CD4-positive, alpha-beta T cell (primary cell): ENCODE results near the gene AGFG1. TPM values are rescaled to one million over a fixed set of nuclear protein-coding genes. Genes with fewer than 3 reads are reported as not detected.

ENCODE experiments used
- ATAC-seq: fragments of 200-7000 bp; cut with Tn5 transposase; one replicate; pipeline ENCODE4 v1.10.0; 2022; ENCODE audit warnings: mild to moderate bottlenecking; ENCODE audit not compliant: poor library complexity
- CTCF ChIA-PET: fragments of 350-600 bp; sonication (Branson Sonifier 250); formaldehyde crosslinking; loops from one replicate; lab custom pipeline; 2021; ENCODE audit warnings: antibody characterized with exemption, inconsistent platforms; lab: Charles Lee
- POLR2A ChIA-PET: fragments of 350-600 bp; sonication (Branson Sonifier 250); formaldehyde crosslinking; loops from one replicate; lab custom pipeline; 2021; ENCODE audit warnings: antibody characterized with exemption, inconsistent platforms; lab: Charles Lee
- DNase-seq, 14 experiments: peaks; one replicate each; pipeline ENCODE4 v3.0.0-alpha.2; 2013 to 2020; ENCODE audit warnings: mixed read lengths in 2 of 14
- H3K27ac ChIP-seq, 2 donors: one replicate each; pipeline versions ENCODE4 v1.5.1 to v1.7.0; 2013; ENCODE audit warnings: low read length in 2 of 2, low read depth in 1 of 2, mild to moderate bottlenecking in 1 of 2
- H3K27me3 ChIP-seq, 2 experiments: 1 replicate in 1 of 2; 2 replicates in 1 of 2; pipeline versions ENCODE4 v1.6.1 to v1.7.0; 2013; ENCODE audit warnings: low read length in 2 of 2, control low read depth in 1 of 2, mild to moderate bottlenecking in 1 of 2, moderate library complexity in 1 of 2; ENCODE audit not compliant: insufficient read depth in 2 of 2, control insufficient read depth in 1 of 2
- H3K36me3 ChIP-seq: one replicate; pipeline ENCODE4 v1.6.1; 2013; ENCODE audit warnings: low read length, control low read depth; ENCODE audit not compliant: insufficient read depth
- H3K4me1 ChIP-seq: one replicate; pipeline ENCODE4 v1.6.1; 2013; ENCODE audit warnings: low read length, control low read depth; ENCODE audit not compliant: insufficient read depth
- H3K4me3 ChIP-seq: one replicate; pipeline ENCODE4 v1.5.1; 2013; ENCODE audit warnings: mild to moderate bottlenecking, low read length, moderate library complexity
- H3K9me3 ChIP-seq, 2 experiments: 1 replicate in 1 of 2; 2 replicates in 1 of 2; pipeline versions ENCODE4 v1.6.1 to v1.7.0; 2013; ENCODE audit warnings: low read length in 2 of 2, mild to moderate bottlenecking in 2 of 2, control low read depth in 1 of 2, moderate library complexity in 1 of 2; ENCODE audit not compliant: control insufficient read depth in 1 of 2, insufficient read depth in 1 of 2
- H3K27ac Mint-ChIP-seq: one replicate; pipeline ENCODE4 v1.8.0; 2020; ENCODE audit warnings: mixed read lengths
- H3K27me3 Mint-ChIP-seq: one replicate; pipeline ENCODE4 v1.8.0; 2021; ENCODE audit warnings: mixed read lengths
- H3K36me3 Mint-ChIP-seq: one replicate; pipeline ENCODE4 v1.8.0; 2021; ENCODE audit warnings: low read depth, mixed read lengths
- H3K4me1 Mint-ChIP-seq: one replicate; pipeline ENCODE4 v1.8.0; 2021; ENCODE audit warnings: low read depth, mixed read lengths
- H3K4me3 Mint-ChIP-seq: one replicate; pipeline ENCODE4 v1.8.0; 2020; ENCODE audit warnings: mild to moderate bottlenecking, mixed read lengths
- H3K9me3 Mint-ChIP-seq: one replicate; pipeline ENCODE4 v1.8.0; 2020; ENCODE audit warnings: mixed read lengths
- CTCF ChIP-seq: fragments of 200-600 bp; IDR thresholded peaks from one replicate; pipeline ENCODE4 v1.8.0; 2022; ENCODE audit warnings: antibody characterized with exemption, mild to moderate bottlenecking
- intact Hi-C, 2 experiments: fragments of 100-400 bp; cut with DNase I in 1 of 2; cut with micrococcal nuclease in 1 of 2; formaldehyde crosslinking; loops; one replicate each; pipeline versions ENCODE4 v1.15.1 to v1.9.0; 2023 to 2025; cut with DNase I, micrococcal nuclease
- polyA plus RNA-seq, 2 donors: library from polyadenylated mRNA; unstranded; fragments of 120-200 nt; gene quantifications; one replicate each; pipeline ENCODE4 v1.2.1, GENCODE V29; 2013
- total RNA-seq, 174 experiments: library from RNA in 2 of 174; stranded (reverse) in 2 of 174; gene quantifications; one replicate each; pipeline ENCODE4 v1.2.3 and lab custom pipeline; 2021 to 2026

The AGFG1 gene, protein sequence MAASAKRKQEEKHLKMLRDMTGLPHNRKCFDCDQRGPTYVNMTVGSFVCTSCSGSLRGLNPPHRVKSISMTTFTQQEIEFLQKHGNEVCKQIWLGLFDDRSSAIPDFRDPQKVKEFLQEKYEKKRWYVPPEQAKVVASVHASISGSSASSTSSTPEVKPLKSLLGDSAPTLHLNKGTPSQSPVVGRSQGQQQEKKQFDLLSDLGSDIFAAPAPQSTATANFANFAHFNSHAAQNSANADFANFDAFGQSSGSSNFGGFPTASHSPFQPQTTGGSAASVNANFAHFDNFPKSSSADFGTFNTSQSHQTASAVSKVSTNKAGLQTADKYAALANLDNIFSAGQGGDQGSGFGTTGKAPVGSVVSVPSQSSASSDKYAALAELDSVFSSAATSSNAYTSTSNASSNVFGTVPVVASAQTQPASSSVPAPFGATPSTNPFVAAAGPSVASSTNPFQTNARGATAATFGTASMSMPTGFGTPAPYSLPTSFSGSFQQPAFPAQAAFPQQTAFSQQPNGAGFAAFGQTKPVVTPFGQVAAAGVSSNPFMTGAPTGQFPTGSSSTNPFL
- total RNA-seq (10 to 100 TPM; 49.9 to 55.9 TPM), total RNA-seq (lab: John Stamatoyannopoulos, UW) (76.1 to 411 (median 115) reads per million in 172 experiments)
- 48.2 TPM for polyA plus RNA-seq (2013, experiment 1 of 2)
- polyA plus RNA-seq (2013, experiment 2 of 2): 50.7 TPM

GRCh38 chr2:227471924-227472264, at the start of gene AGFG1:
Gene AGFG1 (plus strand): TSS chr2:227472156. CDS start chr2:227472422, 266 bp downstream.
- H3K4me1 ChIP-seq: peaks cover 18% of the 10 kb centered on the region
- peak within 1 kb of the TSS in 1 of 2 donors; percentile 41 for H3K27ac ChIP-seq

DNA sequence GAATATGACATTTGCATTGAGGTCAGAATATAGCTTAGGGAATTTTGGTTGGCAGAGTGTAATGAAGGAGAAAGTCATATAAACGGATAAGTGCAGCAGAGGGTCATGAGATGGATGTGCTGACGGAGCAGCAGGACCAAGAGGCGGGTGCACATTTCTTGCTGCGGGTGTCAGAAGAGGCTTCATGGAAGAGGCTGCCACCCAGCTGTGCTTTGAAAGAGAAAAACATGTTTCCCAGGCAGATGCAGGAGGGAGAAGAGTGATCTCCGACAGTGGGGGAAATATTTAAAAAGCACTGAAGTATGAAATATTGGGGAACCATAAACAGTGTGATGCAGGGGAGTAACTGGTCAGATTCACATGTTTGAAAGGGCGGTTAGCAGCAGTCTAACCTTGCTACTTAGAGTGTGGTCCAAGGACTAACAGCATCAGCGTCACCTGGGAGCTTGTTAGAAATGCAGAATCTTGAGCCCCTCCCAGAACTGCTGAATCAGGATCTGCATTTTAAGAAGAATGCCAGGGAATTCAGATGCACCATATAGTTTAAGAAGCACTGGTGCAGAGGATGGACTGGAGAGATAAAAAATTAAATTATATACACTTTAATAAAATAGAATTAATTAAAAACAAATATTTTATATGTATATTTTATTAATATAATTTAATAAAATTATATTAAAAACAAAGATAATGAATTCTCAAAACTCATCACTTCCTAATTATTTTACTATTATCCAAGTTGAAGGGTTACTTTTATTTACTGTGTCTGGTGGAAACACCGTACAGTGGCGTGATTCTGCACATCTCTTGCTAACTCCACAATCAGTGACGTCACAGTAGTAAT, 48.1 kb upstream of the AGFG1 start:
- H3K9me3 Mint-ChIP-seq: no peaks in the 10 kb centered on the region
- ATAC-seq (no peak), DNase-seq (no peak)
- H3K4me1 ChIP-seq: no peaks in the 10 kb centered on the region
- H3K4me1 Mint-ChIP-seq: no peaks in the 10 kb centered on the region
- ChIA-PET POLR2A (no interaction called here), CTCF (no interaction called here)
- H3K4me3 ChIP-seq: no peak overlapping the region
- H3K36me3 ChIP-seq: no peaks in the 10 kb centered on the region
- H3K36me3 Mint-ChIP-seq: no peaks in the 10 kb centered on the region
- H3K9me3 ChIP-seq: no peaks in the 10 kb centered on the region
- H3K27ac Mint-ChIP-seq: no peak overlapping the region
- H3K27ac ChIP-seq: no peak overlapping the region
- H3K4me3 Mint-ChIP-seq: no peak overlapping the region
- intact Hi-C loops: no loop called here
- no peaks in the 10 kb centered on the region for H3K27me3 Mint-ChIP-seq
- TF ChIP-seq CTCF: no peak
- H3K27me3 ChIP-seq: no peaks in the 10 kb centered on the region

More at GRCh38 chr2:227471924-227472264, at the start of gene AGFG1:
- Histone ChIP-seq H3K4me3 (peak within 1 kb of the TSS; percentile 69), H3K27me3 (no peaks in the 10 kb centered on the region), H3K9me3 (no peaks in the 10 kb centered on the region), H3K36me3 (no peaks in the 10 kb centered on the region)
- TF ChIP-seq CTCF: peak; percentile 98
- POLR2A ChIA-PET: no interaction called here
- Mint-ChIP-seq H3K27me3 (no peaks in the 10 kb centered on the region), H3K27ac (peak within 1 kb of the TSS; percentile 91), H3K36me3 (peaks cover 4% of the 10 kb centered on the region), H3K4me1 (peaks cover 64% of the 10 kb centered on the region), H3K4me3 (peak within 1 kb of the TSS; percentile 96), H3K9me3 (no peaks in the 10 kb centered on the region)
- ATAC-seq (peak; percentile 84), DNase-seq (peak; percentile 69 to 90 (median 83))
- intact Hi-C loops: loop anchor here (5.0 to 10.0 kb wide), 4 partner anchors 63 to 637 kb away; partner anchors contain the start of gene RHBDD1 (in 1 of the 2)
- CTCF ChIA-PET: interaction anchor here (1.4 kb wide), 1 partner anchor 11 kb away, joined by 3 read pairs; no protein-coding TSS in a partner anchor

DNA sequence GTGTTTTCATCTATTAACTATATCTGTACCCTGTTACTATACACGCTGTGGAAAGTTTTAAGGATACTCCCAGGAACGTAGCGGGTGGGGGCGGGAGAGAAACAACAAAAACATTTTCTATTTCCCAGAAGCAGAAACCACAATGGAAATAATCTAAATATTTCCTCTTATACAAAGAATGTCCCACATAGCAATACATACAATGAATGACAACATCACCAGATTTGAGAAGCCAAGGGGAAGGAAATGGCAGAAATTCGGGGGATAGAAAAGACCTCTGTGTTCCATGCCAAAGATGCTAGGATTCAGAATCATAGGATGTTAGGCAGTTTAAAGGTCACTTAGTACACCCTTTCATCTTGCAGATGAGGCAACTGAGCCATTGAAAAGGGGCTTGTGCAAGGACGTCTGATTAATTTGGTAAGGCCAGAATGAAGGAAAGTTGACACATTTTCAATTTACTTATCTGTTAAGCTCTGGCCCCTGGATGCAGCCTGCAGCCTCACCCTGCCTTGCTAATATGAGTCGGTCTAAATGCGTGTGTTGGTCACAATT, 43.1 kb upstream of the AGFG1 start:
- Mint-ChIP-seq H3K4me1 (no peaks in the 10 kb centered on the region), H3K36me3 (no peaks in the 10 kb centered on the region), H3K27ac (no peak overlapping the region), H3K27me3 (no peaks in the 10 kb centered on the region), H3K9me3 (peaks cover 9% of the 10 kb centered on the region), H3K4me3 (no peak overlapping the region)
- Histone ChIP-seq H3K4me1 (no peaks in the 10 kb centered on the region), H3K4me3 (no peak overlapping the region), H3K27ac (no peak overlapping the region), H3K36me3 (no peaks in the 10 kb centered on the region), H3K27me3 (no peaks in the 10 kb centered on the region), H3K9me3 (peaks cover 12 to 17% of the 10 kb centered on the region in 2 experiments)
- CTCF ChIA-PET: no interaction called here
- TF ChIP-seq CTCF: no peak
- ATAC-seq (no peak), DNase-seq (no peak)
- POLR2A ChIA-PET: no interaction called here
- intact Hi-C loops: no loop called here
